HepG2 (cell line): ENCODE measurements around the gene FBXO30. TPM values are rescaled to one million over a fixed set of nuclear protein-coding genes. Genes with fewer than 3 reads are reported as not detected.

Experiments
- MTF2 ChIP-seq: sonication (generic); formaldehyde crosslinking; IDR thresholded peaks from 2 replicates; pipeline ENCODE4 v1.5.0; 2020; ENCODE audit warnings: missing genetic modification reagents, borderline replicate concordance
- NFKB2 ChIP-seq: sonication (generic); formaldehyde crosslinking; IDR thresholded peaks from 2 replicates; pipeline ENCODE4 v1.4.0; 2020; ENCODE audit warnings: missing genetic modification reagents, borderline replicate concordance
- PAWR ChIP-seq: sonication (generic); formaldehyde crosslinking; IDR thresholded peaks from 2 replicates; pipeline ENCODE4 v1.4.0; 2020; ENCODE audit warnings: missing genetic modification reagents, mild to moderate bottlenecking, borderline replicate concordance
- SRF ChIP-seq: IDR thresholded peaks from 2 replicates; pipeline ENCODE4 v1.6.1; 2011; ENCODE audit warnings: mild to moderate bottlenecking, low read depth, low read length, moderate library complexity
- ZBTB20 ChIP-seq: sonication (generic); formaldehyde crosslinking; IDR thresholded peaks from 2 replicates; pipeline ENCODE4 v1.8.1; 2023; ENCODE audit warnings: missing genetic modification reagents, low read depth, mild to moderate bottlenecking, borderline replicate concordance
- ZNF253 ChIP-seq: sonication (generic); formaldehyde crosslinking; IDR thresholded peaks from 2 replicates; pipeline ENCODE4 v1.8.0; 2022; ENCODE audit warnings: mild to moderate bottlenecking, missing genetic modification reagents, borderline replicate concordance
- ZNF556 ChIP-seq: sonication (generic); formaldehyde crosslinking; IDR thresholded peaks from 2 replicates; pipeline ENCODE4 v1.4.0; 2020; ENCODE audit warnings: mild to moderate bottlenecking, missing genetic modification reagents, borderline replicate concordance
- ZNF75D ChIP-seq: sonication (generic); formaldehyde crosslinking; IDR thresholded peaks from 2 replicates; pipeline ENCODE4 v1.8.1; 2023; ENCODE audit warnings: missing genetic modification reagents, mild to moderate bottlenecking, borderline replicate concordance
- ZNF766 ChIP-seq: sonication (generic); formaldehyde crosslinking; IDR thresholded peaks from 2 replicates; pipeline ENCODE4 v1.5.0; 2020; ENCODE audit warnings: missing genetic modification reagents, borderline replicate concordance
- ZNF788 ChIP-seq: sonication (generic); formaldehyde crosslinking; IDR thresholded peaks from 2 replicates; pipeline ENCODE4 v1.5.0; 2020; ENCODE audit warnings: mild to moderate bottlenecking, missing genetic modification reagents, borderline replicate concordance
- ZSCAN22 ChIP-seq: sonication (generic); formaldehyde crosslinking; IDR thresholded peaks from 2 replicates; pipeline ENCODE4 v1.4.0; 2020; ENCODE audit warnings: mild to moderate bottlenecking, missing genetic modification reagents
- polyA plus RNA-seq, 8 experiments: library from polyadenylated mRNA; depleted of rRNA in 3 of 8; stranded (reverse) in 7 of 8; unstranded in 1 of 8; fragments of >200 nt; fragmentation: Illumina TruSeq in 4 of 8; extraction: Trizol in 4 of 8; gene quantifications; 2 replicates each; pipeline versions ENCODE4 v1.2.1 to v1.2.3, GENCODE V29; 2011 to 2016; ENCODE audit warnings: low read depth in 4 of 8, missing spikeins in 1 of 8, mixed read lengths in 1 of 8; ENCODE audit not compliant: insufficient read depth in 1 of 8
- total RNA-seq, 5 experiments: library from RNA; depleted of rRNA; stranded (reverse); fragments of >200 nt; fragmentation: Illumina TruSeq; extraction: Trizol; gene quantifications; 2 replicates each; pipeline ENCODE4 v1.2.3, GENCODE V29; 2016; ENCODE audit warnings: low read depth in 1 of 5
- TF ChIP-seq, protein P1 (sequence below): sonication (generic); formaldehyde crosslinking; IDR thresholded peaks from 2 replicates; pipeline ENCODE4 v1.5.1; 2020; ENCODE audit warnings: mild to moderate bottlenecking, missing genetic modification reagents, moderate library complexity
- TF ChIP-seq, protein P2 (sequence below): sonication (generic); formaldehyde crosslinking; IDR thresholded peaks from 2 replicates; pipeline ENCODE4 v1.5.0; 2020; ENCODE audit warnings: missing genetic modification reagents, mild to moderate bottlenecking, borderline replicate concordance
- TF ChIP-seq, protein P3 (sequence below): sonication (generic); formaldehyde crosslinking; IDR thresholded peaks from 2 replicates; pipeline ENCODE4 v1.4.0; 2020; ENCODE audit warnings: missing genetic modification reagents
- TF ChIP-seq, protein P4 (sequence below), 2 experiments: sonication (generic) in 1 of 2; formaldehyde crosslinking in 1 of 2; IDR thresholded peaks; 2 replicates each; pipeline versions ENCODE4 v1.5.1 to v1.6.1; 2011 to 2020; ENCODE audit warnings: borderline replicate concordance in 1 of 2, low read depth in 1 of 2, low read length in 1 of 2, mild to moderate bottlenecking in 1 of 2, missing genetic modification reagents in 1 of 2, moderate library complexity in 1 of 2

FBXO30 gene
- total and polyA plus RNA-seq, 2 of the 13 experiments (the other 11 are each of a cell fraction or from before 2014, with no cell fraction given): 3.2 to 7.1 TPM

DNA sequence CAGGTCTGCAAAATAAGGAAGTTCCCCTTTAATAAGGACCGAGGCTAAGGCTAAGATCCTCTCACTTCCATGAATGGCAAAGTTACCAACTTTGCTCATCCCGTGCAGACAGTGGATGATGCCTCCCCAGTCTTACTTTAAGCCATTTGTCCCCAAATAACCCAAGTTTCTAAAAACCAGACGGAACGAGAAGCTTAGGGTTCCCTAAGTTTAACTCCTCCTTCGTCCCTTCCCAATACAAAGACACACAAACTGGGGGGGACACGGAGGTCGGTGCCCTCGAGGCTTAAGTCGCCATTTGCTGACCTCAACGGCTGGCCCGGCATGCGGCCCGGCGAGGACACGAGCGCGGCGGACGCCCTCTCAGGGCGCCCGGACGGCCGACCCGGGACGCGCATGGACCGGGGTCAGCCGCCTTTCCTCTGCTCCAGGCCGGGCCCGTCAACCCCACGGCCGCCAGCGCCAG, 527 bp downstream of the FBXO30 start (continued):
- TF ChIP-seq, protein P1, sequence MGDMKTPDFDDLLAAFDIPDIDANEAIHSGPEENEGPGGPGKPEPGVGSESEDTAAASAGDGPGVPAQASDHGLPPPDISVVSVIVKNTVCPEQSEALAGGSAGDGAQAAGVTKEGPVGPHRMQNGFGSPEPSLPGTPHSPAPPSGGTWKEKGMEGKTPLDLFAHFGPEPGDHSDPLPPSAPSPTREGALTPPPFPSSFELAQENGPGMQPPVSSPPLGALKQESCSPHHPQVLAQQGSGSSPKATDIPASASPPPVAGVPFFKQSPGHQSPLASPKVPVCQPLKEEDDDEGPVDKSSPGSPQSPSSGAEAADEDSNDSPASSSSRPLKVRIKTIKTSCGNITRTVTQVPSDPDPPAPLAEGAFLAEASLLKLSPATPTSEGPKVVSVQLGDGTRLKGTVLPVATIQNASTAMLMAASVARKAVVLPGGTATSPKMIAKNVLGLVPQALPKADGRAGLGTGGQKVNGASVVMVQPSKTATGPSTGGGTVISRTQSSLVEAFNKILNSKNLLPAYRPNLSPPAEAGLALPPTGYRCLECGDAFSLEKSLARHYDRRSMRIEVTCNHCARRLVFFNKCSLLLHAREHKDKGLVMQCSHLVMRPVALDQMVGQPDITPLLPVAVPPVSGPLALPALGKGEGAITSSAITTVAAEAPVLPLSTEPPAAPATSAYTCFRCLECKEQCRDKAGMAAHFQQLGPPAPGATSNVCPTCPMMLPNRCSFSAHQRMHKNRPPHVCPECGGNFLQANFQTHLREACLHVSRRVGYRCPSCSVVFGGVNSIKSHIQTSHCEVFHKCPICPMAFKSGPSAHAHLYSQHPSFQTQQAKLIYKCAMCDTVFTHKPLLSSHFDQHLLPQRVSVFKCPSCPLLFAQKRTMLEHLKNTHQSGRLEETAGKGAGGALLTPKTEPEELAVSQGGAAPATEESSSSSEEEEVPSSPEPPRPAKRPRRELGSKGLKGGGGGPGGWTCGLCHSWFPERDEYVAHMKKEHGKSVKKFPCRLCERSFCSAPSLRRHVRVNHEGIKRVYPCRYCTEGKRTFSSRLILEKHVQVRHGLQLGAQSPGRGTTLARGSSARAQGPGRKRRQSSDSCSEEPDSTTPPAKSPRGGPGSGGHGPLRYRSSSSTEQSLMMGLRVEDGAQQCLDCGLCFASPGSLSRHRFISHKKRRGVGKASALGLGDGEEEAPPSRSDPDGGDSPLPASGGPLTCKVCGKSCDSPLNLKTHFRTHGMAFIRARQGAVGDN (CRISPR knock-in tag): peak; percentile 81
- TF ChIP-seq SRF (0 out of 2 replicates have a peak, but pooled peaks have one; percentile 20), ZSCAN22 (CRISPR knock-in tag) (peak; percentile 78; the same call in 1 of the 2 replicates), MTF2 (CRISPR knock-in tag) (no peak), ZNF788 (CRISPR knock-in tag) (0 out of 2 replicates have a peak, but pooled peaks have one; percentile 1), ZNF75D (0 out of 2 replicates have a peak, but pooled peaks have one; percentile 58), NFKB2 (CRISPR knock-in tag) (peak; percentile 49; the same call in 1 of the 2 replicates), PAWR (CRISPR knock-in tag) (0 out of 2 replicates have a peak, but pooled peaks have one; percentile 46), ZNF556 (CRISPR knock-in tag) (0 out of 2 replicates have a peak, but pooled peaks have one; percentile 27), ZNF766 (CRISPR knock-in tag) (peak; percentile 75; the same call in 1 of the 2 replicates), ZNF253 (CRISPR knock-in tag) (no peak), ZBTB20 (peak; percentile 43; the same call in 1 of the 2 replicates)
- TF ChIP-seq, protein P2, sequence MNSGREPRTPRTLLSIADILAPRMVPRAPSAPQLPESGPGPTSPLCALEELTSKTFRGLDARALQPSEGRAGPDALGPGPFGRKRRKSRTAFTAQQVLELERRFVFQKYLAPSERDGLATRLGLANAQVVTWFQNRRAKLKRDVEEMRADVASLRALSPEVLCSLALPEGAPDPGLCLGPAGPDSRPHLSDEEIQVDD (CRISPR knock-in tag): 0 out of 2 replicates have a peak, but pooled peaks have one; percentile 51
- TF ChIP-seq, protein P3, sequence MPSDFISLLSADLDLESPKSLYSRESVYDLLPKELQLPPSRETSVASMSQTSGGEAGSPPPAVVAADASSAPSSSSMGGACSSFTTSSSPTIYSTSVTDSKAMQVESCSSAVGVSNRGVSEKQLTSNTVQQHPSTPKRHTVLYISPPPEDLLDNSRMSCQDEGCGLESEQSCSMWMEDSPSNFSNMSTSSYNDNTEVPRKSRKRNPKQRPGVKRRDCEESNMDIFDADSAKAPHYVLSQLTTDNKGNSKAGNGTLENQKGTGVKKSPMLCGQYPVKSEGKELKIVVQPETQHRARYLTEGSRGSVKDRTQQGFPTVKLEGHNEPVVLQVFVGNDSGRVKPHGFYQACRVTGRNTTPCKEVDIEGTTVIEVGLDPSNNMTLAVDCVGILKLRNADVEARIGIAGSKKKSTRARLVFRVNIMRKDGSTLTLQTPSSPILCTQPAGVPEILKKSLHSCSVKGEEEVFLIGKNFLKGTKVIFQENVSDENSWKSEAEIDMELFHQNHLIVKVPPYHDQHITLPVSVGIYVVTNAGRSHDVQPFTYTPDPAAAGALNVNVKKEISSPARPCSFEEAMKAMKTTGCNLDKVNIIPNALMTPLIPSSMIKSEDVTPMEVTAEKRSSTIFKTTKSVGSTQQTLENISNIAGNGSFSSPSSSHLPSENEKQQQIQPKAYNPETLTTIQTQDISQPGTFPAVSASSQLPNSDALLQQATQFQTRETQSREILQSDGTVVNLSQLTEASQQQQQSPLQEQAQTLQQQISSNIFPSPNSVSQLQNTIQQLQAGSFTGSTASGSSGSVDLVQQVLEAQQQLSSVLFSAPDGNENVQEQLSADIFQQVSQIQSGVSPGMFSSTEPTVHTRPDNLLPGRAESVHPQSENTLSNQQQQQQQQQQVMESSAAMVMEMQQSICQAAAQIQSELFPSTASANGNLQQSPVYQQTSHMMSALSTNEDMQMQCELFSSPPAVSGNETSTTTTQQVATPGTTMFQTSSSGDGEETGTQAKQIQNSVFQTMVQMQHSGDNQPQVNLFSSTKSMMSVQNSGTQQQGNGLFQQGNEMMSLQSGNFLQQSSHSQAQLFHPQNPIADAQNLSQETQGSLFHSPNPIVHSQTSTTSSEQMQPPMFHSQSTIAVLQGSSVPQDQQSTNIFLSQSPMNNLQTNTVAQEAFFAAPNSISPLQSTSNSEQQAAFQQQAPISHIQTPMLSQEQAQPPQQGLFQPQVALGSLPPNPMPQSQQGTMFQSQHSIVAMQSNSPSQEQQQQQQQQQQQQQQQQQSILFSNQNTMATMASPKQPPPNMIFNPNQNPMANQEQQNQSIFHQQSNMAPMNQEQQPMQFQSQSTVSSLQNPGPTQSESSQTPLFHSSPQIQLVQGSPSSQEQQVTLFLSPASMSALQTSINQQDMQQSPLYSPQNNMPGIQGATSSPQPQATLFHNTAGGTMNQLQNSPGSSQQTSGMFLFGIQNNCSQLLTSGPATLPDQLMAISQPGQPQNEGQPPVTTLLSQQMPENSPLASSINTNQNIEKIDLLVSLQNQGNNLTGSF (CRISPR knock-in tag): peak; percentile 72; the same call in 1 of the 2 replicates
- TF ChIP-seq, protein P4, sequence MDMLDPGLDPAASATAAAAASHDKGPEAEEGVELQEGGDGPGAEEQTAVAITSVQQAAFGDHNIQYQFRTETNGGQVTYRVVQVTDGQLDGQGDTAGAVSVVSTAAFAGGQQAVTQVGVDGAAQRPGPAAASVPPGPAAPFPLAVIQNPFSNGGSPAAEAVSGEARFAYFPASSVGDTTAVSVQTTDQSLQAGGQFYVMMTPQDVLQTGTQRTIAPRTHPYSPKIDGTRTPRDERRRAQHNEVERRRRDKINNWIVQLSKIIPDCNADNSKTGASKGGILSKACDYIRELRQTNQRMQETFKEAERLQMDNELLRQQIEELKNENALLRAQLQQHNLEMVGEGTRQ (IDR thresholded peaks at IDR 0.05; ENCODE audit: low read depth, low read length): no peak
- TF ChIP-seq, protein P4 (CRISPR knock-in tag; IDR thresholded peaks at IDR 0.05; ENCODE audit: borderline replicate concordance): no peak
